ENCODE results near the gene ANO10.

The ANO10 gene

GRCh38 chr3:43638594-43639447 lies 17.0 kb upstream of the ANO10 start:
- TF ChIP-seq CTCF (IDR thresholded peaks at IDR 0.05; ENCODE audit: borderline replicate concordance, insufficient read depth, low read depth, low read length): peak; percentile 49; the same call in 1 of the 2 replicates
- no peak overlapping the region for H3K4me3 ChIP-seq (ENCODE audit: low read depth, low read length)

DNA sequence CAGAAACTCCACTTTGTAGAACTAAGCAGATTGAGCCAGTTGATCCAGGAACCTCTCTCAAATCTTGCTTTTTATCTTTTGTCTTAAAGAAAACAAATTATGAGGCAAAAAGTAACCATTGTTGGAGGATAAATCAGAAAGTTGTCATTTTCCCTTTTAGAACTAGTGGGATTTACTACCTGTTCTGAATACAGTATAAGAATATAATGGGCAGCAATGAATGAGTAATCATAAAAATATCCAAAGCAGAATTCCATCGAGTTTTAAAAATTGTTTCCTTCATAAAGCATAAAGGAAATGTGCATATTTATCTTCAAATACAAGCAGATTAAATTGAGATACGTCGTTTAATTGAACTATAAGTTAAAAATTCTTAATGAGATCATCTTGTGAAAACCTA lies 15.9 kb upstream of the ANO10 start:
- H3K4me3 ChIP-seq (ENCODE audit: low read depth, low read length): no peak overlapping the region
- no peak for TF ChIP-seq CTCF (IDR thresholded peaks at IDR 0.05; ENCODE audit: borderline replicate concordance, insufficient read depth, low read depth, low read length)

GRCh38 chr3:43632986-43633385 lies 11.2 kb upstream of the ANO10 start:
- no peak overlapping the region for H3K4me3 ChIP-seq (ENCODE audit: low read depth, low read length)
- TF ChIP-seq CTCF (IDR thresholded peaks at IDR 0.05; ENCODE audit: borderline replicate concordance, insufficient read depth, low read depth, low read length): no peak

DNA sequence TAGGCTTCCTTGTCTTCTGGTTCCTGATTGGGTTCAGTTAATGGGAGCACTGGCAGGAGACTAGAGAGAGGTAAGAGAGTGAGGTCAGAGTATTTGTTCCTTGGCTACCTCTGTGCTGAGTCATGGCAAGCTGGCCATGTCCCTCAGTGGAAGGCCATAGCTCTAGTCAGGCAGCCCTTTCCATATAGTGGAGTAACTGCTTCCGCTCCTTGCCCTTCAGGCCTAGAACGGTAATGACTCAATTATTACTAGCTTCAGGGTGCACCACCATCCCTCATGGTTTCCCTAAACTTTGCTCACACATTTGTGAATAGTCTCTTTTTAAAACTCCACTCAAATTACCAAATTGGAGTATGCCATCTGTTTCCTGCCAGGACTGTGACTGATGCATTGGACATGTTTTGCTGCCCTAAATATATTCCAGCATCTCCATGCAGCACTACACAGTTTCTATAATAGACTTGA lies 10.5 kb upstream of the ANO10 start:
- no peak for TF ChIP-seq CTCF (IDR thresholded peaks at IDR 0.05; ENCODE audit: borderline replicate concordance, insufficient read depth, low read depth, low read length)
- no peak overlapping the region for H3K4me3 ChIP-seq (ENCODE audit: low read depth, low read length)

- no peak for TF ChIP-seq CTCF (IDR thresholded peaks at IDR 0.05; ENCODE audit: borderline replicate concordance, insufficient read depth, low read depth, low read length)
- no peak overlapping the region for H3K4me3 ChIP-seq (ENCODE audit: low read depth, low read length)
These were observed 7.9 kb upstream of the ANO10 start for GRCh38 chr3:43629741-43630140.

GRCh38 chr3:43629257-43629656 lies 7.4 kb upstream of the ANO10 start:
- TF ChIP-seq CTCF (IDR thresholded peaks at IDR 0.05; ENCODE audit: borderline replicate concordance, insufficient read depth, low read depth, low read length): no peak
- no peak overlapping the region for H3K4me3 ChIP-seq (ENCODE audit: low read depth, low read length)

GRCh38 chr3:43627360-43627759 lies 5.5 kb upstream of the ANO10 start:
- TF ChIP-seq CTCF (IDR thresholded peaks at IDR 0.05; ENCODE audit: borderline replicate concordance, insufficient read depth, low read depth, low read length): no peak
- H3K4me3 ChIP-seq (ENCODE audit: low read depth, low read length): no peak overlapping the region

Data from GM12875 (cell line).